ENCODE measurements around the gene HERPUD1. TPM values are rescaled to one million over a fixed set of nuclear protein-coding genes. Genes with fewer than 3 reads are reported as not detected.

The HERPUD1 gene
- total and polyA plus RNA-seq, 2 donors from 2014 or later = 209 to 234 TPM

DNA sequence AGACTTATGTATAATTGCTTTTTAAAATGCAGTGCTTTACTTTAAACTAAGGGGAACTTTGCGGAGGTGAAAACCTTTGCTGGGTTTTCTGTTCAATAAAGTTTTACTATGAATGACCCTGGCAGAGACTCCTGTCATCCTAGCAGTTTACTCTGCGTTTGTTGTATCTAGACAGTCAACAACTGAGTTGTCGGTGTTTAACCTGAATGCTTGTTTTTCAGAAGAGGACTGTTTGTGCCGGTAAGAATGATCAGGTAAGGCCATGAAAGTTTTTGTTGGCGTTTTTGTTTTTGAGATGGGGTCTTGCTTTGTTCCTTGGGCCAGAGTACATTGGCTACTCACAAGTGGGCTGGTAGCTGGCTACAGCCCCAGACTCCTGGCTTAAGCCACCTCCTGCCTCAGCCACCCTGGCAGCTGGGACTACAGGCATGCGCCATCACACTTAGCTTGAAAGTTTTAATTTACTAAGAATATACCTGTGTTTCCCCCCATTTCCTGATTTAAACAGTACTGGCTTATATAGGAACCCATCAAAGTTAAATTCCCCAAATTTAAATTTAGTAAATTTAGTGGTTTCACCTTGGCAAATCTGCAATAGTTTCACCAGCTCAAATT is 11.9 kb downstream of the HERPUD1 start:
- peaks cover 18 to 66% (median 50%) of the 10 kb centered on the region in 3 donors for H3K36me3 ChIP-seq (ENCODE audit: control insufficient read depth in 2 of 3, insufficient read depth in 3 of 3, low read length in 3 of 3)
- no peaks in the 10 kb centered on the region for H3K9me3 ChIP-seq (ENCODE audit: control insufficient read depth in 2 of 3, insufficient read depth in 1 of 3, low read length in 3 of 3)
- H3K4me1 ChIP-seq (ENCODE audit: control insufficient read depth in 2 of 3, insufficient read depth in 2 of 3, low read depth in 1 of 3, low read length in 3 of 3) = peaks cover 0 to 6% (median 2%) of the 10 kb centered on the region in 3 donors
- TF ChIP-seq, protein P1, sequence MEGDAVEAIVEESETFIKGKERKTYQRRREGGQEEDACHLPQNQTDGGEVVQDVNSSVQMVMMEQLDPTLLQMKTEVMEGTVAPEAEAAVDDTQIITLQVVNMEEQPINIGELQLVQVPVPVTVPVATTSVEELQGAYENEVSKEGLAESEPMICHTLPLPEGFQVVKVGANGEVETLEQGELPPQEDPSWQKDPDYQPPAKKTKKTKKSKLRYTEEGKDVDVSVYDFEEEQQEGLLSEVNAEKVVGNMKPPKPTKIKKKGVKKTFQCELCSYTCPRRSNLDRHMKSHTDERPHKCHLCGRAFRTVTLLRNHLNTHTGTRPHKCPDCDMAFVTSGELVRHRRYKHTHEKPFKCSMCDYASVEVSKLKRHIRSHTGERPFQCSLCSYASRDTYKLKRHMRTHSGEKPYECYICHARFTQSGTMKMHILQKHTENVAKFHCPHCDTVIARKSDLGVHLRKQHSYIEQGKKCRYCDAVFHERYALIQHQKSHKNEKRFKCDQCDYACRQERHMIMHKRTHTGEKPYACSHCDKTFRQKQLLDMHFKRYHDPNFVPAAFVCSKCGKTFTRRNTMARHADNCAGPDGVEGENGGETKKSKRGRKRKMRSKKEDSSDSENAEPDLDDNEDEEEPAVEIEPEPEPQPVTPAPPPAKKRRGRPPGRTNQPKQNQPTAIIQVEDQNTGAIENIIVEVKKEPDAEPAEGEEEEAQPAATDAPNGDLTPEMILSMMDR (IDR thresholded peaks at IDR 0.05; ENCODE audit: borderline replicate concordance, extremely low read depth, insufficient read depth) = no peak
- no peak for DNase-seq
- H3K27ac ChIP-seq (ENCODE audit: low read depth in 2 of 2, low read length in 2 of 2) = no peak overlapping the region
- H3K9ac ChIP-seq (ENCODE audit: low read length in 3 of 3) = no peak overlapping the region
- intact Hi-C loops (cut with DNase I) = no loop called here
- FAIRE-seq = no peak
- H3K27me3 ChIP-seq (ENCODE audit: control insufficient read depth, insufficient read depth, low read length) = no peaks in the 10 kb centered on the region
- no peak overlapping the region for H3K4me3 ChIP-seq (ENCODE audit: low read length in 3 of 3)

DNA sequence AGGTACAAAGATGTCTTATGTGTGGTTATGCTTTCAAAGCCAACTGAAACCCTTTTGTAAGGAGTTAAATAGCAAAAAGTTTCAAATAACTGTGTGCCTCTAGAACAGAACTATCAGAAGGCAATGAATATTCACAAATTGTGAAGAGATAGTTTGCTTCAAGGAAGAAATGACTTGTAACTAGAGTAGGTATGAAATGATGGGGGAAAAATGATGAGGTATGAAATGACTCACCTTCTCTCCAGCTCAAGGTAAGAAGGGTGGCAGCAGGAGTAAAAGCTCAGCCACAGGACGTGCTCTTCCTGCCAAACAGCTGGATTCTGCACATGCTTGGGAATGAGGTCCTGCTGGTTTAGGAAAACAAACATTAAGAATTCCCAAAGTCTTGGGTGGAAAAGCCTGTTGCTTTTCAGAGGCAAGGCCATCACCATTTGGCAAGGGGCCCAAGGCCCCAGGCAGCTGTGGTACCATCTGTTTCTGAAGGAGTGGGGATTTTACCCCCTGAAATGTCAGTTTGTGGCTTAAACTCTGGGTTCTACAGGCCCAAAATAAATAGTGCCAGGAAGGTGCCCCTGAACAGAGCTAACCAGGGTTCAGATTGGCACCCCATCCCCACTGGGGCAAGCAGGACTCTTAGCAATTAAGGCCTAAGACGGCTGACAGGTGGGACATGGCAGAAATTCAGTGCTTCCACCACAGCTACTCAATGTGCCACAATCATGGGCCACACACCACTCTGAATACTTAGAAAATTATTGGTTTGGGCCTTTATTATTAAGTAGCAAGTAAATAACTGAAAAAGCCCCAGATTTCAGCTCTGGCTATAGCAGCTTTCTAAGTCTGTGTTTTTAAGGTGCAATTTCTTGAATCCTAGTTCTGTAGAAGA is 13.3 kb downstream of the HERPUD1 start:
- no peak for DNase-seq
- intact Hi-C loops (cut with DNase I) = no loop called here

DNA sequence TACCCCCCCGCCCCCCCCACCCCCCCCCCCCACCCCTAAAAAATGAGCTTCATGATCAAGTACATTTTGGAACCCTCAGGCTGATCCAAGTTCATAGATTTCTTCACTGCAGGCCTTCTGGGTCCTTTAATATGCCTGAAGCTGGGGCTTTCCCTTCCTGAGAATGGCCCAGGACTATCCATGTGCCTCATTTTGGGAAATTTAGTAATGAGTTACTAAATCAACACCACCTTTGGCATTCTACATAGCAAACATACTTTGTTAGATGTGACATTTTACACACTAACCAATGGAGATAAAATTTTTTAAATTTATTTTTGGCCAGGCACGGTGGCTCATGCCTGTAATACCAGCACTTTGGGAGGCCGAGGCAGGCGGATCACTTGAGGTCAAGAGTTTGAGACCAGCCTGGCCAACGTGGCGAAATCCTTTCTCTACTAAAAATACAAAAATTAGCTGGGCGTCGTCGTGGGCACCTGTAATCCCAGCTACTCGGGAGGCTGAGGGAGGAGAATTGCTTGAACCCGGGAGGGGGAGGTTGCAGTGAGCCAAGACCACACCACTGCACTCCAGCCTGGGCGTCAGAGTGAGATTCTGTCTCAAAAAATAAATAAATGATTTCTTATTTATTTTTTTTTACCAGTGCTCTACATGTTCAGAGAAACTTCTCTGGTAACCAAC is 14.0 kb downstream of the HERPUD1 start:
- H3K27ac ChIP-seq (ENCODE audit: low read depth in 2 of 2, low read length in 2 of 2) = no peak overlapping the region
- no peaks in the 10 kb centered on the region for H3K27me3 ChIP-seq (ENCODE audit: control insufficient read depth, insufficient read depth, low read length)
- no peaks in the 10 kb centered on the region for H3K9me3 ChIP-seq (ENCODE audit: control insufficient read depth in 2 of 3, insufficient read depth in 1 of 3, low read length in 3 of 3)
- H3K9ac ChIP-seq (ENCODE audit: low read length in 3 of 3) = no peak overlapping the region
- peaks cover 17 to 45% (median 32%) of the 10 kb centered on the region in 3 donors for H3K36me3 ChIP-seq (ENCODE audit: control insufficient read depth in 2 of 3, insufficient read depth in 3 of 3, low read length in 3 of 3)
- no peak for FAIRE-seq
- peaks cover 0 to 6% (median 2%) of the 10 kb centered on the region in 3 donors for H3K4me1 ChIP-seq (ENCODE audit: control insufficient read depth in 2 of 3, insufficient read depth in 2 of 3, low read depth in 1 of 3, low read length in 3 of 3)
- no peak for DNase-seq
- TF ChIP-seq, protein P1 (IDR thresholded peaks at IDR 0.05; ENCODE audit: borderline replicate concordance, extremely low read depth, insufficient read depth) = no peak
- intact Hi-C loops (cut with DNase I) = no loop called here
- no peak overlapping the region for H3K4me3 ChIP-seq (ENCODE audit: low read length in 3 of 3)

More for the DNA sequence above, 13.3 kb downstream of the HERPUD1 start:
- peaks cover 18 to 53% (median 37%) of the 10 kb centered on the region in 3 donors for H3K36me3 ChIP-seq (ENCODE audit: control insufficient read depth in 2 of 3, insufficient read depth in 3 of 3, low read length in 3 of 3)
- peaks cover 0 to 6% (median 0%) of the 10 kb centered on the region in 3 donors for H3K4me1 ChIP-seq (ENCODE audit: control insufficient read depth in 2 of 3, insufficient read depth in 2 of 3, low read depth in 1 of 3, low read length in 3 of 3)
- TF ChIP-seq, protein P1 (IDR thresholded peaks at IDR 0.05; ENCODE audit: borderline replicate concordance, extremely low read depth, insufficient read depth) = no peak
- no peak overlapping the region for H3K4me3 ChIP-seq (ENCODE audit: low read length in 3 of 3)
- FAIRE-seq = no peak
- no peak overlapping the region for H3K9ac ChIP-seq (ENCODE audit: low read length in 3 of 3)
- no peaks in the 10 kb centered on the region for H3K27me3 ChIP-seq (ENCODE audit: control insufficient read depth, insufficient read depth, low read length)
- H3K9me3 ChIP-seq (ENCODE audit: control insufficient read depth in 2 of 3, insufficient read depth in 1 of 3, low read length in 3 of 3) = no peaks in the 10 kb centered on the region
- no peak overlapping the region for H3K27ac ChIP-seq (ENCODE audit: low read depth in 2 of 2, low read length in 2 of 2)

Data from kidney (tissue), 14 donors.